DMS 273 treated with DMSO at 0.1 percent for 48 hours (cell line): ENCODE data around the gene RAPGEF2.

Experiments
- DNase-seq: peaks from one replicate; lab custom pipeline; 2025; lab: John Stamatoyannopoulos, UW

Gene RAPGEF2

DNA sequence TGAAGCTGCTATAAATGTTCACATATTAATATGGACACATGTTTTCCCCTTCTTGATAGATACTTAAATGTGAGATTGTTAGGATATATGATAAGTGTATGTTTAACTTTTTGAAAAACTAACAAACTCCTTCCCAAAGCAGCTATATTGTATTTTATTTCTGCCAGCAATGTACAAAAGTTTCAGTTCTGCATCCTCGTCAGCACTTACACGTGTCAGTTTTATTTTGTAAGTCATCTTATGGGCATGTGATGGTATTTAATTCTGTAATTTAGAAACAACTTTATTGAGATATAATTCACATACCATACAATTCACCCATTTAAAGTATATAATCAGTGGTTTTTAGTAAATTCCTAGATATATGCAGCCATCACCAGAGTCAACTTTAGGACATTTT, 31.6 kb downstream of the RAPGEF2 start:
- DNase-seq: no peak

DNA sequence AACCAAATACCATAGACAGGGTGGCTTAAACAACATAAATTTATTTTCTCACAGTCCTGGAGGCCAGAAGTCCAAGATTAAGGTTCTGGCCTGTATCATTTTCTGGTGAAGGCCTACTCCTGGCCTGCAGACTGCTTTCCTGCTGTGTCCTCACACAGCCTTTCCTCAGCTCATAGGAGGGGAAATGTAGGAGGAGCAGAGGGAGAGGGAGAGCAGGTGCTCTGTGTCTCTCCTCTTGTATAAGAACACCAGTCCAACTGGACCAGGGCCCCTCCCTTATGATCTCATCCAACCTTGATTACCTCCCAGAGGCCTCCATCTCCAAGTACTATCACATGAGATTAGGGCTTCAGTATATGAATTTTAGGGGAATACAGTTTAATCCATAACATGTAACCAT, 34.3 kb downstream of the RAPGEF2 start:
- DNase-seq: no peak

DNA sequence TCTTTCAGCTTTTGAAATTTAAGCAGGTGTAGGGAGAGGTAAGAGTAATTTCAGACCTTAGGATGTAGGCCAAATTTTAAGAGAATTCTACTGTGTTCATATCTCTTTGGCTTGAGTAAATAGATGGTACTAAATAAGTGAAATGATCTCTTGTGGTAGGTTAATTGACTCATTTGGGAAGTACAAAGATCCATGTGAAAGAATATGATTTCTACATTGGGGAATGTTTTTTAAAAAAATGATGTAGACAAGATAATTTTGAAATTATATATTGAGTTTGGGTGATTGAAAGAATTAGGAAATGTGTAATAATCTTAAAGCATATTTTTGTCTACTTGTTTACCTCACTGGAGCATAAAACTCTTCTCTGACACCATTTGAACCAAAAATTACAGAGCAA, 35.6 kb downstream of the RAPGEF2 start:
- DNase-seq: no peak

GRCh38 chr4:159141193-159141592, 38.3 kb downstream of the RAPGEF2 start:
- DNase-seq: no peak

GRCh38 chr4:159142241-159142640, 39.4 kb downstream of the RAPGEF2 start:
- DNase-seq: no peak

DNA sequence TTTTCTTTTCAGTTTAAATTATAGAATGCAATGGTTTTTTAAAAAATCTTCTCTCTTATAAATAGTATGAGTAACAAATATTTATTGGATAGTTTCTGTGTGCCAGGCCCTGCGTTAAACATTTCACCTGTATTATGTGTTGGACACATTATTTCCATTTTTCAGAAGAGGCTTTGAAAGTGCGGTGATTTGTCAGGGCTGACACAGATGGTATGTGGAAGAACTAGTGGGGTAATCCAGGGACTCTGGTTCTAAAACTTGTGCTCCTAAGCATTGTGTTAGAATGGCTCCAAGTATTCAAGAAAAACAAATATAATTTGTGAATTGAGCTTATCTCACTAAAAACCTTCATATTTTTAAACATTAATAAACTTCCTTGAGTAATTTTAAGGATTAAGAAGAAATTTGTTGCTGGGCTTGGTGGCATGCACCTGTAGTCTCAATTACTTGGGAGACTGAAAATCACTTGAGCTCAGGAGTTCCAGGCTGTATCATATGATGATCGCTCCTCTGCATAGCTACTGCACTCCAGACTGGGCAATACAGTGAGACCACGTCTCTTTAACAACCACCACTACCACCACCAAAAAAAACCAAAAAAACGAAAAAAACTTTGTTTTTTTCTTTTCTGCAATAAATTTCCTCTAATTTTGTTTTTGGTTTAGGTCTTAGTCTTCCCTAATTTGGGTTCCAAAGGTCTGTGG, 40.0 kb downstream of the RAPGEF2 start:
- DNase-seq: no peak

DNA sequence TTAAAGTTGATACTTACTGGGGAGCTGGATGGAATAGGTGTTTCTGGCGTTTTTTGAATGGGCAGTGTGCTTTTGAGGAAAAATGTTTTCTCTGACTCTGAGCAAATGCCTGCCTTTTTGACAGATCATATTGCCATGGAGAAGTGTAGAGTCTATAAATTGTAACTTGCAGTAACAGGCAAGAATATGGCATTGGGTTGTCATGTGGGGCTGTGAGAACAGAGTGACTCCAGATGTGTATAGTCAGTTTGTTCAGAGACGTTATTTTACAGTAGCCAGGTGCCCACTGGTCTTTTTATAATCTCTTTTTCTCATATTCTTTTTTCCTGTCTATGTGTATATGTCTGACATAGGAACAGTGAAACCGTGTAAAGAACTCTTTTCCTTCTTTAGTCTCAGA, 40.8 kb downstream of the RAPGEF2 start:
- DNase-seq: no peak

DNA sequence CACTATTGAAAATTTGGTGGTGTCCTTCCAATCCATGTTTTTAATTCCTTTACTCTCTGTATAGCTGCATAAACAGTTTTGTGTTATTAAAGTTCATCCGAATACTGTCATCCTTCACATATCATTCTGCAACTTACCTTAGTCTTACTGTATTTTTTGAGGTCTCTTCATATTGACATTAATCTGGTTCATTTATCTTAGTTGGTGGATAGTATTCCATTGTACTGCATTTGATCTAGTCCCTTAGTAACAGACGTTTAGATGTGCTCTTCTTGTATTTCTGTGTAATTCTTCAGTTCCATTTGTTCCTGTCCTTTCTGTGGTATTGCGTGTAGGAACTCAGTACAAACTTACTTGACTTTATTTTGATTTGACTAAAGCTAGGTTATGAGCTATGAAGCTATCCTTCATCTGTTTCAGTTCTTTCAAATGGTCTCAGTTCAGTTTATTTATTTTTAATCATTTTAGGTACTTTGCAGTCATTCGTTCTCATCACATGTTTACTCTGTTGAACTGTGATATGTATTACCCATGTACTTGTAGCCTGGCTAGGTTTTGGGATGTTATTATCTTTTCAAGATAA, 41.3 kb downstream of the RAPGEF2 start:
- DNase-seq: no peak

GRCh38 chr4:159145318-159145991, 42.6 kb downstream of the RAPGEF2 start:
- DNase-seq: no peak

GRCh38 chr4:159145992-159146330, 43.1 kb downstream of the RAPGEF2 start:
- DNase-seq: no peak

DNA sequence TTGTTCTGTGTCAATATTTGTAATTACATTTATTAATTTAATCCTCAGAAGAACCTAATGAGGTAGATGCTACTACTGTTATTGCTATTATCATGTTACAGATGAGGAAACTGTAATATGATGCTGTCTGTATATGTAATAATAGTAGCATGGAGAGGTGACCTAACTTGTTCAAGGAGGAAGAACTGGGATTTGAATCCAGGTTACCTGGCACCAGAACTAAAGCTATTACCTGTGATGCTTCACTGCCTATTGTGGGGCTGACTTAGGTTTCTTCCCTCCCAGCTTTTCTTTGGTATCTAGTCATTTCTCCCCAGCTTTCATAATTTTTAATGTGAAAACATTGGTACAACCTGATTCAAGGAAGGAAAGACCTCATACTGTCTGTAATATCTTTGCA, 43.6 kb downstream of the RAPGEF2 start:
- DNase-seq: no peak

DNA sequence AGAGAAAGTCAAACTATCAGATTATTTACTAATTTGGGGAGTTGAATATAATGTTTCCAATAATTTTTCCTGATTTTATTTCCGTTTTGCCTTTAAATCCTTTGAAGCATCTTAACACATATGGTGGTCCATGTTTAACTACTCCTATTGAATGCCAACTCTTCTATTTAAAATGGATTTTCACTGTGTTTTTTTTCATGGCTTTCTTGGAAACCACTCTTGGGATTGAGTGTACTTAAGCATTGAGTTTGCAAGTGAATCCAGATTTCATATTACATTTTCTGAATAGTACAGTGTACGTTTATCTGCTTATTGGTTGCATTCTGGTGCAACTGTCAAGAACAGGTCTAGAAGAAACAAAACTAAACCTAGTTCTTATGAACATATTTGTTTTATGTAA, 45.6 kb downstream of the RAPGEF2 start:
- no peak for DNase-seq

DNA sequence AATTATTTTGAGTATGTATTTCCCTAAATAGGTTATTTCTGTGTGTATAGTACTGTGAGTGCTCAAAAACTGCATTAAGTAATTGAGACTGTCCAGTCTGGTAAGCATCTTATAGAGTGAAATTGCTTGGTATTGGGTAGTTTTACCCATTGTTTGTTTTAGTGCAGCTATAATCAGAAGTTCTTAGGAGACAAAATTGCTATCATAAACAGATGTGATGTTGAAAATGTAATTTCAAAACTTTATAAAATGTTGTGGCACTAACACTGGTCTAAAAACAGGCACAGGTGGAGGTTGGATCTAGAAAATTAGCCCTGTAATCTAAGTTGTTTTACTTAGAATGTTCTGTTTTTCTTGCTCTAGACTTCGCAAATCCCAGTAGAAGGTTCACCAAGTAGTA, 46.8 kb downstream of the RAPGEF2 start:
- DNase-seq: no peak

GRCh38 chr4:159150396-159150795, 47.5 kb downstream of the RAPGEF2 start:
- no peak for DNase-seq

GRCh38 chr4:159150821-159151390, 48.0 kb downstream of the RAPGEF2 start:
- no peak for DNase-seq

DNA sequence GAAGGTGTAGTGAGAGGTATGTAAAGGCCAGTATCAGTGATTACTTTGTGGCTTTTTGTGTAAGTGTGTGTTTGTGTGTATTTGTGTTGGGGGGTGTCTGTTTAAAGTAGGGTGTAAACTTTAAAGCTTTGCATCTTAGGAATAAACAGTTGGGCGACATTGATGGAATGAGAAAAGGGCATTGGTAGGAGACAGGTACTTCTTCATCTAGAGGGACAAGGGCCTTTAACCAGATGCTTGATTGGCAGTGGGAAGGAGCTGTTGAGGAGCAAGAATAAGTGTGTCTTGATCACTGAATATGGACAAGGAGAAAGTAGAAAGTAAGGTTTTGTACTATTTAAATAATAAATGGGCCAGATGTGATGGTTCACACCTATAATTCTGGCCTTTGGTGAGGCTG, 48.8 kb downstream of the RAPGEF2 start:
- DNase-seq: no peak

DNA sequence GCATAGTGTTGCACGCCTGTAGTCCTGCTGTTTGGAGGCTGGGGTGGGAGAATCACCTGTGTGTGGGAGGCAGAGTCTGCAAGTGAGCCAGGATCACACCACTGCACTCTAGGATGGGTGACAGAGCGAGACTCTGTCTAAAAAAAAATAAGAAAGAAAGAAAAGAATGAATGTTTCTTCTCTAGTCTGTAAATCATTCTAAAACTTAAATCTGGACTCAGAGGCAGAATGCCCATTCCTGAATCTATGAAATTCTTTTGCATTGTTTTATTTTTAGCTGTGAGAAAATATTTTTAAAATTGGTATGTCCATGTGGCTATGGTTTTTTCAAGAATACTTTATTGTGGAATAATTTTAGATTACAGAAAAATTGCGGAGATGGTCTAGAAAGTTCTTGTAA, 49.3 kb downstream of the RAPGEF2 start:
- DNase-seq: no peak

DNA sequence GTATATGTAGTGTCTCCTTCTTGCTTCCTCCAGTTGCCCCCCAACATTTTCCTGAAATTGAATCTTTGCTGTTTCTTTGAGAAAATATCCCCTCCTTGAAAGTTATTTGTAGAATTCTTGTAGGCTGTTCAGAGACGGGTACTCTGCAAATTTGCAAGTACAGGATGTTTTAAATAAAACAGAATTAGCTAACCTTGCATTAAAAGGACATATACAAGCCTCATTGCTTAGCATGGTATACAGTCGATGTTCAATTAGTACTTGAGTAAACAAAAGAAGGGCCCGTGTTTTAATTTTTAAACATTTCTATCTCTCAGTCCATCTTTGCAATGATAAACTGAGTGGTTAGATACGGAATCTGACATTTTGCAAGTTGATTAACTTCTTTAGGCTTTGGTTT, 50.8 kb downstream of the RAPGEF2 start:
- DNase-seq: no peak

GRCh38 chr4:159155119-159155518, 52.2 kb downstream of the RAPGEF2 start:
- DNase-seq: no peak

DNA sequence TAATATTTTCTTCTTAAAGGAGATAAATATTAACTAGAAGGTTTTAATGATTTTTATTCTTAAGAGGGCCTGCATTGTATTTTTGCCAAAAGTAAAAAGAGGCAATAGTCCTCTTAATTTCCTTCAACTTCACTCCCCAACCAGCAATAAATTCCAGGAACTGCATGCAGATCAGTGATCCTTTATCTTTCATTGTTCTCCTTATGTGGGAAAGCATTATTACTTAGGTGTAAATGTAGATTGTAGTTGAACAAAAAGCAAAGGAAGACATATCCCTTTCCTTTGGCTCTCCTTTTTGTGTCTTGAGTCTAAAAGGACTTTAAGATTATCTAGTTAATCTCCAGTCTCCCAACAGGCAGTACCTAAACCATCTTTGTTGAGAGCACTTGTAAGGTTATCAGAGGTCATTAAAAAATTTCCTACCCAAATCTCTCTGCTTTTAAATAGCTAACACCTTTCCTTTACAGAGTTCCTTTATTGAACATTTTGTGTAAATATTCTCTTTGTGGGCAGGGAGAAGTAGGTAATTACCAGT, 55.3 kb downstream of the RAPGEF2 start:
- no peak for DNase-seq

- no peak for DNase-seq
Observed at GRCh38 chr4:159158985-159159384, 56.1 kb downstream of the RAPGEF2 start.

DNA sequence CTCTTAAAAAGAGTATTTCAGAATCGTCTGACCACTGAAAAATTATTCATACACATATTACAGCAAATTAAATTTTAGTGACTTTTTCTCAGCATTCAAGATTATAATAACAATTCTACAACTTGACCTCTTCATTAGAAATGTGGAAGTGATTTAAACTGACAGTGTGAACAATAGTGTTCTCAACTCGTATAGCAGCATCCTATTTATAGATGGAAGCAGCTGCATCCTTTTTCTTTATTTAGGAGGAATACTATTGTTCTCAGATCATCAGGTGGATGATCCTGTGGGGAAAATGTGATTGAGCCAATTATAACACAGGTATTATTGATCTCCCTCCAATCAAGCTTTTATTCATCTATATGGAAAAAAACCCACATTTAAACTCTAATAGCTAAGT, 56.7 kb downstream of the RAPGEF2 start:
- no peak for DNase-seq

DNA sequence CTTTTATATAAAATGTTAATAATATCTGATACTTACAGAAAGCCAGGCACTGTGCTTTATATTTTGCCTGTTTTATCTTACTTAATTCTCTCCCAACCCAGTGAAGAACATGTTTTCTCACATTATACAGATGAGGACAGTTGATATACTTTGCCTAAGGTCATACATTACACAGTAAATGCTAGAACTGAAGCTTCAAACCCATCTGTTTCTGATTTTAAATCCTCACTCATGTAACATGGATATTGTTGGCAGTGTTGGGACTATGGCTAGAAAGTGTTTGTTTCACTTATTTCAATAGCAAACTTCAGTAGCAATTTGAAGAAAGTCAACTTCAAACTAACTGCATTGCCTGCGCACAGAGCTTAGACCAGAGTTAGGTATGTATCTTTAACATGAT, 57.4 kb downstream of the RAPGEF2 start:
- no peak for DNase-seq
